Breast epithelium (tissue), 3 donors: Measurements from ENCODE around the gene DHX57.

Experiments used
- CTCF ChIP-seq, 3 donors: fragments of 450-650 bp; IDR thresholded peaks; one replicate each; pipeline ENCODE4 v1.5.1; 2016 to 2017; ENCODE audit warnings: antibody characterized with exemption in 3 of 3, mild to moderate bottlenecking in 3 of 3, moderate library complexity in 3 of 3
- POLR2A ChIP-seq: fragments of 450-650 bp; IDR thresholded peaks from one replicate; pipeline ENCODE4 v1.6.1; 2016; ENCODE audit warnings: antibody characterized with exemption, mild to moderate bottlenecking, moderate library complexity

- TF ChIP-seq POLR2A (no peak), CTCF (IDR thresholded peaks at IDR 0.05) (no peak)
These were observed 92.1 kb downstream of the DHX57 start for GRCh38 chr2:38783586-38783985.
